HEK293T (cell line): ENCODE data around the gene LRRC27.
"Not testable (repeated sequence)": the region's sequence is repeated elsewhere in the genome, so short reads cannot be mapped to it uniquely, and the experiment has no call there.

Experiments used
- ARNT ChIP-seq: fragments of 450-650 bp; IDR thresholded peaks from 2 replicates; pipeline ENCODE4 v1.6.1; 2017; ENCODE audit warnings: mild to moderate bottlenecking
- CTBP1 ChIP-seq: fragments of 450-650 bp; IDR thresholded peaks from 2 replicates; pipeline ENCODE4 v1.6.1; 2016; ENCODE audit warnings: borderline replicate concordance
- FOXK2 ChIP-seq: fragments of 450-650 bp; IDR thresholded peaks from 2 replicates; pipeline ENCODE4 v1.6.1; 2016; ENCODE audit warnings: mild to moderate bottlenecking
- FOXM1 ChIP-seq: fragments of 450-650 bp; IDR thresholded peaks from 2 replicates; pipeline ENCODE4 v1.6.1; 2017; ENCODE audit warnings: mild to moderate bottlenecking, borderline replicate concordance
- LEF1 ChIP-seq: fragments of 450-650 bp; IDR thresholded peaks from 2 replicates; pipeline ENCODE4 v1.6.1; 2017; ENCODE audit warnings: mild to moderate bottlenecking, borderline replicate concordance
- TARDBP ChIP-seq: fragments of 450-650 bp; IDR thresholded peaks from 2 replicates; pipeline ENCODE4 v1.6.1; 2016

- TF ChIP-seq ARNT, CTBP1, LEF1, FOXM1, FOXK2, TARDBP: not testable (repeated sequence)
Observed at GRCh38 chr10:132380986-132381385, 49.0 kb downstream of the LRRC27 start.
